Stomach (tissue), 9 donors: ENCODE measurements around the gene ACSL3. TPM values are rescaled to one million over a fixed set of nuclear protein-coding genes. Genes with fewer than 3 reads are reported as not detected.

Source experiments
- DNase-seq, 2 donors: peaks; one replicate each; pipeline versions ENCODE4 v3.0.0 to v3.0.0-alpha.2; 2013 to 2019
- H3K27ac ChIP-seq, 5 donors: fragments of 200-600 bp in 4 of 5; sonication (generic) in 4 of 5; one replicate each; pipeline ENCODE4 v1.5.1; 2013 to 2019; ENCODE audit warnings: mild to moderate bottlenecking in 1 of 5, moderate library complexity in 1 of 5
- H3K27me3 ChIP-seq, 3 donors: fragments of 200-600 bp; sonication (generic); one replicate each; pipeline ENCODE4 v1.5.1; 2017 to 2019; ENCODE audit warnings: mixed run types in 1 of 3
- H3K36me3 ChIP-seq, 4 donors: fragments of 200-600 bp; sonication (generic); 1 replicate in 3 of 4; 2 replicates in 1 of 4; pipeline ENCODE4 v1.5.1; 2016 to 2019
- H3K4me1 ChIP-seq, 4 donors: fragments of 200-600 bp; sonication (generic); one replicate each; pipeline ENCODE4 v1.5.1; 2016 to 2019
- H3K4me3 ChIP-seq, 4 donors: fragments of 200-600 bp; sonication (generic) in 3 of 4; one replicate each; pipeline ENCODE4 v1.5.1; 2016 to 2019; ENCODE audit warnings: mild to moderate bottlenecking in 1 of 4
- H3K9me3 ChIP-seq, 4 donors: fragments of 200-600 bp; sonication (generic); one replicate each; pipeline ENCODE4 v1.5.1; 2016 to 2019
- EP300 ChIP-seq: sonication (generic); formaldehyde crosslinking; IDR thresholded peaks from one replicate; pipeline ENCODE4 v1.6.1; 2017; ENCODE audit warnings: antibody characterized with exemption
- POLR2A ChIP-seq, 4 donors: fragments of 450-650 bp; IDR thresholded peaks; one replicate each; pipeline ENCODE4 v1.6.1; 2016; ENCODE audit warnings: antibody characterized with exemption in 4 of 4, control low read depth in 2 of 4, mild to moderate bottlenecking in 1 of 4, moderate library complexity in 1 of 4
- POLR2AphosphoS5 ChIP-seq, 3 donors: sonication (generic); formaldehyde crosslinking; IDR thresholded peaks; one replicate each; pipeline ENCODE4 v1.6.1; 2016; ENCODE audit warnings: antibody characterized with exemption in 3 of 3
- WGBS, 5 donors: extraction: QIAGEN DNeasy Blood & Tissue Kit in 3 of 5; methylation state at CpG; one replicate each; pipeline versions ENCODE4 v1.1.5 to v1.1.7; 2013 to 2018; 5-methylcytosine and 5-hydroxymethylcytosine counted together
- intact Hi-C: fragments of 100-400 bp; cut with DNase I; formaldehyde crosslinking; loops from one replicate; pipeline ENCODE4 v1.15.1; 2023; ENCODE audit warnings: low total_unique reads
- polyA plus RNA-seq, 3 donors: library from polyadenylated mRNA; stranded (reverse); fragments of 200-250 nt; gene quantifications; one replicate each; pipeline ENCODE4 v1.2.3, GENCODE V29; 2013
- total RNA-seq, 5 donors: library from RNA; depleted of rRNA; stranded (reverse); fragments of >200 nt; gene quantifications; one replicate each; pipeline versions ENCODE4 v1.1.0 to v1.2.3, GENCODE V29; 2014 to 2016
- TF ChIP-seq, protein P1 (sequence below), 7 experiments: fragments of 450-650 bp in 4 of 7; fragments of 200-600 bp in 3 of 7; sonication (generic) in 3 of 7; IDR thresholded peaks; one replicate each; pipeline ENCODE4 v1.5.1; 2016 to 2019; ENCODE audit warnings: antibody characterized with exemption in 7 of 7, control low read depth in 2 of 7, mild to moderate bottlenecking in 1 of 7
- donor health status: healthy with polysubstance abuse.
- donor health status: Bipolar disorder and iron deficiency.
- donor health status: healthy.

The ACSL3 gene
- total and polyA plus RNA-seq, 8 donors = 10.5 to 234 (median 52.9) TPM

DNA sequence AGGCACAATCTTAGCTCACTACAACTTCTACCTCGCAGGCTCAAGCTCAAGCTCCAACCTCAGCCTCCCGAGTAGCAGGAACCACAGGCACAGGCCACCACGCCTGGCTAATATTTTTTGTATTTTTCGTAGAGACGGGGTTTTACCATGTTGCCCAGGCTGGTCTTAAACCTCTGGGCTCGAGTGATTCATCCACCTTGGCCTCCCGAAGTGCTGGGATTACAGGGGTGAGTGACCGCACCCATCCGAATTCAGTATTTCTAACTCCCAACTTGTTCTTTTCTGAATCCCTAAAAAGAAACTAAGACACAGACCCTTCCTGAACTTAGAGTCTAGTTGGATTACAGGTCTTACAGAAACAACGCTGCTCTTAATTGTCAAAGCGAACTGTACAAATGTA is 32.3 kb upstream of the ACSL3 start:
- intact Hi-C loops = no loop called here
- 86 to 95% (median 91%) methylated on average over 11 of the region's 11 CpGs for WGBS, 5 donors
- Histone ChIP-seq H3K4me3 (no peak overlapping the region), H3K27me3 (no peaks in the 10 kb centered on the region), H3K27ac (no peak overlapping the region), H3K9me3 (no peaks in the 10 kb centered on the region), H3K4me1 (peaks cover 0 to 2% (median 0%) of the 10 kb centered on the region in 4 donors), H3K36me3 (no peaks in the 10 kb centered on the region)
- TF ChIP-seq POLR2A (IDR thresholded peaks at IDR 0.05) = no peak
- TF ChIP-seq, protein P1, sequence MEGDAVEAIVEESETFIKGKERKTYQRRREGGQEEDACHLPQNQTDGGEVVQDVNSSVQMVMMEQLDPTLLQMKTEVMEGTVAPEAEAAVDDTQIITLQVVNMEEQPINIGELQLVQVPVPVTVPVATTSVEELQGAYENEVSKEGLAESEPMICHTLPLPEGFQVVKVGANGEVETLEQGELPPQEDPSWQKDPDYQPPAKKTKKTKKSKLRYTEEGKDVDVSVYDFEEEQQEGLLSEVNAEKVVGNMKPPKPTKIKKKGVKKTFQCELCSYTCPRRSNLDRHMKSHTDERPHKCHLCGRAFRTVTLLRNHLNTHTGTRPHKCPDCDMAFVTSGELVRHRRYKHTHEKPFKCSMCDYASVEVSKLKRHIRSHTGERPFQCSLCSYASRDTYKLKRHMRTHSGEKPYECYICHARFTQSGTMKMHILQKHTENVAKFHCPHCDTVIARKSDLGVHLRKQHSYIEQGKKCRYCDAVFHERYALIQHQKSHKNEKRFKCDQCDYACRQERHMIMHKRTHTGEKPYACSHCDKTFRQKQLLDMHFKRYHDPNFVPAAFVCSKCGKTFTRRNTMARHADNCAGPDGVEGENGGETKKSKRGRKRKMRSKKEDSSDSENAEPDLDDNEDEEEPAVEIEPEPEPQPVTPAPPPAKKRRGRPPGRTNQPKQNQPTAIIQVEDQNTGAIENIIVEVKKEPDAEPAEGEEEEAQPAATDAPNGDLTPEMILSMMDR (IDR thresholded peaks at IDR 0.05) = no peak
- TF ChIP-seq POLR2AphosphoS5 (IDR thresholded peaks at IDR 0.05) = no peak
- TF ChIP-seq EP300 = no peak
- DNase-seq = no peak

- peaks cover 0 to 10% (median 0%) of the 10 kb centered on the region in 4 donors for H3K4me1 ChIP-seq
- H3K36me3 ChIP-seq = no peaks in the 10 kb centered on the region
- intact Hi-C loops = no loop called here
- 71 to 80% (median 73%) methylated on average over 3 of the region's 3 CpGs for WGBS, 5 donors
- no peak overlapping the region for H3K27ac ChIP-seq
- DNase-seq = no peak
- no peaks in the 10 kb centered on the region for H3K27me3 ChIP-seq
- TF ChIP-seq EP300 = no peak
- TF ChIP-seq, protein P1 (IDR thresholded peaks at IDR 0.05) = no peak
- no peaks in the 10 kb centered on the region for H3K9me3 ChIP-seq
- no peak overlapping the region for H3K4me3 ChIP-seq
These were observed 30.7 kb upstream of the ACSL3 start for GRCh38 chr2:222830164-222830563.

DNA sequence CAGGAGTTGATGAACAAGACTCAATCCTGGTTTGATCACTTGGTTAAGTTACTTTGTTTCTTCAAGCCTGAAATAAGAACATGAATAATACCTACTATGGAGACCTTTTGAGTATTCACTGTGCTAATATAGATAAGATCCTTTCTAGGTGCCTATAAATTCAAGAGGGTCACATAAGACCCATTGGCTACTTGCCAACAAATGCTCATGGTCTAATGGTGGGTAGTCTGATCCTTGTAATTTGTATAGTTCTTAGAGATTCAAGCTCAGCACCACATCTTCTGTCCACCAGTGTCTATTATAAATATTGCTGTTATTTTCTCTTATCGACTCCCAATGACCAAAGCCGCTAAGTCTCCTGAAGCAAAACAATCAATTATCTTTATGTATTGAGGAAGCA is 27.4 kb upstream of the ACSL3 start:
- intact Hi-C loops = no loop called here
- TF ChIP-seq POLR2AphosphoS5 (IDR thresholded peaks at IDR 0.05) = no peak
- no peak for TF ChIP-seq POLR2A (IDR thresholded peaks at IDR 0.05)
- TF ChIP-seq, protein P1 (IDR thresholded peaks at IDR 0.05) = no peak
- no peak for TF ChIP-seq EP300
- no peak for DNase-seq
- H3K9me3 ChIP-seq = no peaks in the 10 kb centered on the region
- peaks cover 0 to 20% (median 5%) of the 10 kb centered on the region in 4 donors for H3K4me1 ChIP-seq
- no peak overlapping the region for H3K4me3 ChIP-seq
- 88 to 96% (median 93%) methylated on average over 2 of the region's 2 CpGs for WGBS, 5 donors
- H3K27ac ChIP-seq = no peak overlapping the region
- no peaks in the 10 kb centered on the region for H3K27me3 ChIP-seq
- H3K36me3 ChIP-seq = no peaks in the 10 kb centered on the region

DNA sequence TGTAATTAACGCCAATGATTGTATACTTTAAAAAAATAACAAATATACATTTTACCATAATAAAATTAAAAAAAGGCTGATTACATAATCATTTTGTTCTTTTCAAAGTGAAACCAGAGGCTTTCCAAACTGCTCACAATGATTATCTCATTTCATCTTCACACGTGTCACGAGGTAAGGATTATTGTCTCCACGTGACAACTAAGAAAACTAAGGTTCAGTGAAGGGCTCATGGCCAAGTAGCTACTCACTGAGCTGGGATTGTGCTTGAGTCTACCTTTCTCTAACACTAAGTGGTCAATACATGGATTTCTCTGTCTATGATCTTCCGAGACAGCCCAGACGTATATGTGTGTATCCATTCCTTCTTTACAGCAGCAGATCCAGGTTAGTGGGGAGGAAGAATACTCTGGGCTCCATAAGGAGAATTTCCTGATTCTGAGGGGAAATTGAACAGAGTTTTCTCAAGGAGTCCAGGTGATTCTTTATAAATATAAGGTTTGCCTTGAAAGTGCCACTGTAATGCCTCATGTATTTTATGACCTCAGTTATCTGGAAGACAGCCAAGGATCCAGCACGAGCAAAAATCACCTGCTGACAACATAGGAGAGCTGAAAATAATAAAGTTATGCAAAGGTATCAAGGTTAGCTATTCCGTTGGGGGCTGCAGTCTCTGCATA is 25.6 kb upstream of the ACSL3 start:
- intact Hi-C loops = no loop called here
- peak in 1 of 2 donors; percentile 63 for DNase-seq
- 52 to 75% (median 63%) methylated on average over 8 of the region's 8 CpGs for WGBS, 5 donors
- TF ChIP-seq, protein P1 (IDR thresholded peaks at IDR 0.05) = no peak
- no peak for TF ChIP-seq EP300
- no peak for TF ChIP-seq POLR2A (IDR thresholded peaks at IDR 0.05)
- TF ChIP-seq POLR2AphosphoS5 (IDR thresholded peaks at IDR 0.05) = no peak
- Histone ChIP-seq H3K4me3 (no peak overlapping the region), H3K9me3 (no peaks in the 10 kb centered on the region), H3K4me1 (peaks cover 0 to 20% (median 11%) of the 10 kb centered on the region in 4 donors), H3K36me3 (no peaks in the 10 kb centered on the region), H3K27me3 (no peaks in the 10 kb centered on the region), H3K27ac (peak overlapping the region in 1 of 5 donors; percentile 13)
